DND-41 (cell line): ENCODE data around the gene PCDHGA1.

Source experiments
- EZH2 ChIP-seq: IDR thresholded peaks from 3 replicates; pipeline ENCODE4 v1.6.1; 2012; ENCODE audit warnings: borderline replicate concordance, low read depth, mild to moderate bottlenecking, moderate library complexity, low read length, inconsistent platforms; ENCODE audit not compliant: severe bottlenecking
- TF ChIP-seq, protein P1 (sequence below): IDR thresholded peaks from 2 replicates; pipeline ENCODE4 v1.5.1; 2012; ENCODE audit warnings: borderline replicate concordance, low read length, moderate library complexity, mild to moderate bottlenecking; ENCODE audit not compliant: poor library complexity, severe bottlenecking; ENCODE audit errors: extremely low read depth

DNA sequence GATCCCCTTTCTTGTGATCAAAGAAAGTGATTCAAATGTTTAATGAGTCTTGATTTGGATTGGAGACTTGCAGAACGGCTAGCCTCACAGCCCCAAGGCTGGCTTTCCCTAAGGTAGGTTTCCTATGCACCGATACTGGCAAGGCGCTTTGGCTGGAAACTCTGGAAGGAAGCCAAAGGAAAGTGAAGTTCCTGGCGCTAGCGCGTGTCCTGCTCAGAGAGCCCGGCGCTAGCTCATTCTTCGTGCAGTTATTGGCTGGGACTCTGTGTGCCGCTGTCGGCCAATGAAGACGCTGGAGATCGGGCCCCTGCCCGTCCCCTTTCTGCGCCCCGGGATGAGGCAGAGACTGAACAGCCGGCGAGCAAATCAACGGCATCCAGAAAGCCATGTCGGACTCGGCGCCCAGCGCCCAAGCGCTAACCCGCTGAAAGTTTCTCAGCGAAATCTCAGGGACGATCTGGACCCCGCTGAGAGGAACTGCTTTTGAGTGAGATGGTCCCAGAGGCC lies 145.4 kb downstream of the PCDHGA1 start, which contains the start of gene PCDHGC3:
- TF ChIP-seq, protein P1, sequence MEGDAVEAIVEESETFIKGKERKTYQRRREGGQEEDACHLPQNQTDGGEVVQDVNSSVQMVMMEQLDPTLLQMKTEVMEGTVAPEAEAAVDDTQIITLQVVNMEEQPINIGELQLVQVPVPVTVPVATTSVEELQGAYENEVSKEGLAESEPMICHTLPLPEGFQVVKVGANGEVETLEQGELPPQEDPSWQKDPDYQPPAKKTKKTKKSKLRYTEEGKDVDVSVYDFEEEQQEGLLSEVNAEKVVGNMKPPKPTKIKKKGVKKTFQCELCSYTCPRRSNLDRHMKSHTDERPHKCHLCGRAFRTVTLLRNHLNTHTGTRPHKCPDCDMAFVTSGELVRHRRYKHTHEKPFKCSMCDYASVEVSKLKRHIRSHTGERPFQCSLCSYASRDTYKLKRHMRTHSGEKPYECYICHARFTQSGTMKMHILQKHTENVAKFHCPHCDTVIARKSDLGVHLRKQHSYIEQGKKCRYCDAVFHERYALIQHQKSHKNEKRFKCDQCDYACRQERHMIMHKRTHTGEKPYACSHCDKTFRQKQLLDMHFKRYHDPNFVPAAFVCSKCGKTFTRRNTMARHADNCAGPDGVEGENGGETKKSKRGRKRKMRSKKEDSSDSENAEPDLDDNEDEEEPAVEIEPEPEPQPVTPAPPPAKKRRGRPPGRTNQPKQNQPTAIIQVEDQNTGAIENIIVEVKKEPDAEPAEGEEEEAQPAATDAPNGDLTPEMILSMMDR, result peak; percentile 51
- TF ChIP-seq EZH2, result no peak
